ENCODE results near the gene SLC7A9.

SLC7A9 gene

DNA sequence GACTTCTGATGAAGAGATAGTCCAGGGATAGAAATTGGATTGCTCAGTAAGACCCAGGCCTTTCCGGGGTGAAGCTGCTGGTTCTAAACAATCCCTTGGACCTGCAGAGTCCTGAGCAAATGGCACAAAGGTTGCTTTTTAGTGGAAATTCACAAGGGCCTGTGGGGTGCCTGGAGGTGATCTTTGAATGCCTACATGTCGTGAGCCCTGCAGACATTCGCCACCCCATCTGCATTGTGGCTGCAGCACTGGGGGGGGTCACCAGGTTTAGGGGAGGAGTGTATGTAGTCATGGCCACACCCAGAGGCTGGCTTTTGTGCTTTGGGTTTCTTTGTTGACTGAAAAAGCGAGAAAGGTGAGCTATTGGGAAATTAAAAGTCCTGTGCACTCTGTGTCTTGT is 41.4 kb downstream of the SLC7A9 start:
- H3K4me1 ChIP-seq (ENCODE audit: control insufficient read depth, insufficient read depth, low read length, unreplicated experiment) = no peaks in the 10 kb centered on the region
- peaks cover 27% of the 10 kb centered on the region for H3K27me3 ChIP-seq (ENCODE audit: insufficient read depth, low read length)
- H3K4me3 ChIP-seq (ENCODE audit: low read depth, low read length) = no peak overlapping the region
- no peak overlapping the region for H2AFZ ChIP-seq (ENCODE audit: low read length, unreplicated experiment)
- H3K36me3 ChIP-seq (ENCODE audit: insufficient read depth, low read length) = no peaks in the 10 kb centered on the region
- no peak overlapping the region for H3K27ac ChIP-seq (ENCODE audit: low read depth, low read length)
- no peaks in the 10 kb centered on the region for H3K79me2 ChIP-seq (ENCODE audit: control insufficient read depth, insufficient read depth, low read length, unreplicated experiment)

GRCh38 chr19:32824916-32825608 is 44.5 kb downstream of the SLC7A9 start:
- Histone ChIP-seq H3K36me3 (ENCODE audit: insufficient read depth, low read length) (no peaks in the 10 kb centered on the region), H3K4me3 (ENCODE audit: low read depth, low read length) (no peak overlapping the region), H3K4me1 (ENCODE audit: control insufficient read depth, insufficient read depth, low read length, unreplicated experiment) (no peaks in the 10 kb centered on the region), H3K79me2 (ENCODE audit: control insufficient read depth, insufficient read depth, low read length, unreplicated experiment) (no peaks in the 10 kb centered on the region), H2AFZ (ENCODE audit: low read length, unreplicated experiment) (no peak overlapping the region), H3K27ac (ENCODE audit: low read depth, low read length) (no peak overlapping the region), H3K27me3 (ENCODE audit: insufficient read depth, low read length) (peaks cover 44% of the 10 kb centered on the region)

GRCh38 chr19:32824191-32824751 is 45.3 kb downstream of the SLC7A9 start:
- no peaks in the 10 kb centered on the region for H3K4me1 ChIP-seq (ENCODE audit: control insufficient read depth, insufficient read depth, low read length, unreplicated experiment)
- no peak overlapping the region for H2AFZ ChIP-seq (ENCODE audit: low read length, unreplicated experiment)
- H3K27ac ChIP-seq (ENCODE audit: low read depth, low read length) = no peak overlapping the region
- H3K4me3 ChIP-seq (ENCODE audit: low read depth, low read length) = no peak overlapping the region
- H3K27me3 ChIP-seq (ENCODE audit: insufficient read depth, low read length) = peaks cover 51% of the 10 kb centered on the region
- H3K36me3 ChIP-seq (ENCODE audit: insufficient read depth, low read length) = no peaks in the 10 kb centered on the region
- no peaks in the 10 kb centered on the region for H3K79me2 ChIP-seq (ENCODE audit: control insufficient read depth, insufficient read depth, low read length, unreplicated experiment)

DNA sequence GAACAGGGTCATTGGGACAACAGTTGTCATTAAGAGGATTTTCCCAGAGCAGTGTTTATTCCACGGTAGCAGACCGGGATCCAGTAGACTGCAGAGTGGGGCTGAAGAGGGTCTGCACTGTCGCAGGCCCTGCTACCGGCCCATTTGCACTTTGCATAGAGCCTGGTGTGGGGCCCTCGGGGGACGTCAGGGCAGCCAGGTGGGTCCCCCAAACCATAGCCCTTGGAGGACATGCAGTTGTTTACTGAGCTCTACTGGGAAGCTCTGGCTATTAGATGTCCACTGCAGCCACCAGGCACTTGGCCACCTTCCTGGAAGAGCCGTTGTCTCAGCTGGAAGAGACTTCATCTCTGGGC is 45.8 kb downstream of the SLC7A9 start:
- no peaks in the 10 kb centered on the region for H3K79me2 ChIP-seq (ENCODE audit: control insufficient read depth, insufficient read depth, low read length, unreplicated experiment)
- no peaks in the 10 kb centered on the region for H3K4me1 ChIP-seq (ENCODE audit: control insufficient read depth, insufficient read depth, low read length, unreplicated experiment)

GRCh38 chr19:32822916-32823746 is 46.4 kb downstream of the SLC7A9 start:
- no peak overlapping the region for H2AFZ ChIP-seq (ENCODE audit: low read length, unreplicated experiment)
- H3K27me3 ChIP-seq (ENCODE audit: insufficient read depth, low read length) = peaks cover 51% of the 10 kb centered on the region
- no peaks in the 10 kb centered on the region for H3K79me2 ChIP-seq (ENCODE audit: control insufficient read depth, insufficient read depth, low read length, unreplicated experiment)
- no peak overlapping the region for H3K27ac ChIP-seq (ENCODE audit: low read depth, low read length)
- no peaks in the 10 kb centered on the region for H3K36me3 ChIP-seq (ENCODE audit: insufficient read depth, low read length)
- no peaks in the 10 kb centered on the region for H3K4me1 ChIP-seq (ENCODE audit: control insufficient read depth, insufficient read depth, low read length, unreplicated experiment)
- no peak overlapping the region for H3K4me3 ChIP-seq (ENCODE audit: low read depth, low read length)

More for the DNA sequence above, 45.8 kb downstream of the SLC7A9 start:
- peaks cover 51% of the 10 kb centered on the region for H3K27me3 ChIP-seq (ENCODE audit: insufficient read depth, low read length)
- H2AFZ ChIP-seq (ENCODE audit: low read length, unreplicated experiment) = no peak overlapping the region
- no peak overlapping the region for H3K27ac ChIP-seq (ENCODE audit: low read depth, low read length)
- no peaks in the 10 kb centered on the region for H3K36me3 ChIP-seq (ENCODE audit: insufficient read depth, low read length)
- no peak overlapping the region for H3K4me3 ChIP-seq (ENCODE audit: low read depth, low read length)

- no peak overlapping the region for H3K27ac ChIP-seq (ENCODE audit: low read depth, low read length)
- H3K36me3 ChIP-seq (ENCODE audit: insufficient read depth, low read length) = no peaks in the 10 kb centered on the region
- no peaks in the 10 kb centered on the region for H3K79me2 ChIP-seq (ENCODE audit: control insufficient read depth, insufficient read depth, low read length, unreplicated experiment)
- no peaks in the 10 kb centered on the region for H3K4me1 ChIP-seq (ENCODE audit: control insufficient read depth, insufficient read depth, low read length, unreplicated experiment)
- no peak overlapping the region for H2AFZ ChIP-seq (ENCODE audit: low read length, unreplicated experiment)
- H3K4me3 ChIP-seq (ENCODE audit: low read depth, low read length) = no peak overlapping the region
- H3K27me3 ChIP-seq (ENCODE audit: insufficient read depth, low read length) = peaks cover 44% of the 10 kb centered on the region
Measured at GRCh38 chr19:32819419-32820400, 49.9 kb downstream of the SLC7A9 start.

- H3K4me1 ChIP-seq (ENCODE audit: control insufficient read depth, insufficient read depth, low read length, unreplicated experiment) = no peaks in the 10 kb centered on the region
- no peak overlapping the region for H2AFZ ChIP-seq (ENCODE audit: low read length, unreplicated experiment)
- no peak overlapping the region for H3K4me3 ChIP-seq (ENCODE audit: low read depth, low read length)
- H3K79me2 ChIP-seq (ENCODE audit: control insufficient read depth, insufficient read depth, low read length, unreplicated experiment) = no peaks in the 10 kb centered on the region
- H3K36me3 ChIP-seq (ENCODE audit: insufficient read depth, low read length) = no peaks in the 10 kb centered on the region
- H3K27ac ChIP-seq (ENCODE audit: low read depth, low read length) = no peak overlapping the region
- H3K27me3 ChIP-seq (ENCODE audit: insufficient read depth, low read length) = peaks cover 32% of the 10 kb centered on the region
Measured at GRCh38 chr19:32818536-32818935, 51.0 kb downstream of the SLC7A9 start.

DNA sequence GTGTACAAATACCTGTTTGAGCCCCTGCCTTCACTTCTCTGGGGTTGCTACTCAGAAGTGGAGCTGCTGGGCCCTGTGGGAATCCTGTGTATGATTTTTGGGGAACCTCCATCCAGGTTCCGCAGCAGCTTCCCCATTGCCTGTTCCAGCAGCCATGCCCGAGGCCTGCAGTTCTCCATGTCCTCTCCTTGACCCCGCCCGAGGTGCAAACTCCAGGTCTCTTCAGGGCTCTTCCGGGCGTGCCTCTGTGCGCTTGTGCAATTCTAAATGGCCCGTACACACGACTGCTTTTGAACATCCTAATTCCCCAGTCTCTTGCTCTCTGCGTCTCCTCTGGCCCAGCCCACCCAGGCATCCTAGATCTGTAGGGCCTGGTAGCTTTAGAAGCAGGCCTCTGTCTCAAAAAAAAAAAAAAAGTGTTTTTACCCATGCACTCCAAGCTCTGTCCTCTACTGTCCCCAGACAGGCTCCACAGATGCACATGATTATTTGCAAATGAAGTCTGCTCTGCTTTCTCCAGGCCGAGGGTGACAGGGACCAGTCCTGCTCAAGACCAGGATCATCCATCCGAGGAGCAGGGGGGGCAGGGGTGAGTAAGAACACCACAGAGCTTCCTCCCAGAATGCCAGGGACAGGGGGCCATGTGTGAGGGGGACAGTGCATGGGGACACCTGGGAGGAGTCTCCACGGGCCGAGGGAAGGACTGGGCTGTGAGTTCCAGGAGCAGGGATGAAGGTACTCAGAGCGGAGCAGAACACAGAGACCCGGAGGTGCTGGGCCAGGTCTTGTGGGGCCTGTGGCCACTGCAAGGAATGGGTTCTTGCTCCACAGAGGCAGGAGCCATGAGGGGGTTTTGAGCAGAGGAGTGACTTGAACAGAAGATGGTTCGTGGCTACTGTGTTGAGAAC is 51.7 kb downstream of the SLC7A9 start:
- Histone ChIP-seq H3K4me3 (ENCODE audit: low read depth, low read length) (no peak overlapping the region), H3K27ac (ENCODE audit: low read depth, low read length) (no peak overlapping the region), H3K79me2 (ENCODE audit: control insufficient read depth, insufficient read depth, low read length, unreplicated experiment) (no peaks in the 10 kb centered on the region), H2AFZ (ENCODE audit: low read length, unreplicated experiment) (no peak overlapping the region), H3K36me3 (ENCODE audit: insufficient read depth, low read length) (no peaks in the 10 kb centered on the region), H3K27me3 (ENCODE audit: insufficient read depth, low read length) (peaks cover 25% of the 10 kb centered on the region), H3K4me1 (ENCODE audit: control insufficient read depth, insufficient read depth, low read length, unreplicated experiment) (no peaks in the 10 kb centered on the region)

- no peaks in the 10 kb centered on the region for H3K36me3 ChIP-seq (ENCODE audit: insufficient read depth, low read length)
- no peaks in the 10 kb centered on the region for H3K79me2 ChIP-seq (ENCODE audit: control insufficient read depth, insufficient read depth, low read length, unreplicated experiment)
- no peak overlapping the region for H2AFZ ChIP-seq (ENCODE audit: low read length, unreplicated experiment)
- H3K27me3 ChIP-seq (ENCODE audit: insufficient read depth, low read length) = peaks cover 22% of the 10 kb centered on the region
- H3K4me3 ChIP-seq (ENCODE audit: low read depth, low read length) = no peak overlapping the region
- no peak overlapping the region for H3K27ac ChIP-seq (ENCODE audit: low read depth, low read length)
- no peaks in the 10 kb centered on the region for H3K4me1 ChIP-seq (ENCODE audit: control insufficient read depth, insufficient read depth, low read length, unreplicated experiment)
Measured at GRCh38 chr19:32816555-32817099, 52.9 kb downstream of the SLC7A9 start.
